ENCODE measurements around the gene AIF1.

GRCh38 chr6:31573239-31574105 lies 41.6 kb upstream of the AIF1 start:
- TF ChIP-seq POLR2A (IDR thresholded peaks at IDR 0.05; ENCODE audit: low read depth, low read length) (no peak), POLR2AphosphoS5 (IDR thresholded peaks at IDR 0.05; ENCODE audit: low read depth, low read length) (no peak)
